DMS153 treated with DMSO at 0.1 percent for 48 hours (cell line): Measurements from ENCODE around the gene IRF2.
A peak's percentile ranks its signal among the peaks of the same experiment; 100 is the strongest.

Experiments used
- DNase-seq: peaks from one replicate; lab custom pipeline; 2025; ENCODE audit not compliant: unreplicated experiment; lab: John Stamatoyannopoulos, UW

Gene IRF2

GRCh38 chr4:184370711-184371389, 103.5 kb downstream of the IRF2 start:
- no peak for DNase-seq

- no peak for DNase-seq
Observed at GRCh38 chr4:184369871-184370270, 104.5 kb downstream of the IRF2 start.

GRCh38 chr4:184368731-184369130, 105.6 kb downstream of the IRF2 start:
- DNase-seq: no peak

- DNase-seq: no peak
Observed at GRCh38 chr4:184368290-184368689, 106.1 kb downstream of the IRF2 start.

- no peak for DNase-seq
Observed at GRCh38 chr4:184364100-184364921, 110.0 kb downstream of the IRF2 start.

- DNase-seq: no peak
Observed at GRCh38 chr4:184363258-184363657, 111.1 kb downstream of the IRF2 start.

- no peak for DNase-seq
Observed at GRCh38 chr4:184362396-184362795, 112.0 kb downstream of the IRF2 start.

GRCh38 chr4:184361443-184361842, 112.9 kb downstream of the IRF2 start:
- DNase-seq: no peak

GRCh38 chr4:184359888-184360287, 114.5 kb downstream of the IRF2 start:
- DNase-seq: no peak

- DNase-seq: no peak
Observed at GRCh38 chr4:184358521-184359232, 115.7 kb downstream of the IRF2 start.

- DNase-seq: no peak
Observed at GRCh38 chr4:184357772-184358171, 116.6 kb downstream of the IRF2 start.

- DNase-seq: no peak
Observed at GRCh38 chr4:184357165-184357564, 117.2 kb downstream of the IRF2 start.

- no peak for DNase-seq
Observed at GRCh38 chr4:184356366-184356765, 118.0 kb downstream of the IRF2 start.

- DNase-seq: no peak
Observed at GRCh38 chr4:184355857-184356256, 118.5 kb downstream of the IRF2 start.

- peak; percentile 39 for DNase-seq
Observed at GRCh38 chr4:184355111-184355604, 119.2 kb downstream of the IRF2 start.

GRCh38 chr4:184352891-184353290, 121.5 kb downstream of the IRF2 start:
- no peak for DNase-seq

GRCh38 chr4:184351560-184352451, 122.5 kb downstream of the IRF2 start:
- no peak for DNase-seq

GRCh38 chr4:184350964-184351363, 123.4 kb downstream of the IRF2 start:
- DNase-seq: no peak

- no peak for DNase-seq
Observed at GRCh38 chr4:184350213-184350817, 124.0 kb downstream of the IRF2 start.
